Activated CD8-positive, alpha-beta memory T cell treated with anti-CD3 and anti-CD28 coated beads for 4 hours (primary cell): ENCODE data around the gene DGCR8.
A peak's percentile ranks its signal among the peaks of the same experiment; 100 is the strongest.

ENCODE experiments used
- DNase-seq, 2 donors: peaks; one replicate each; pipeline ENCODE4 v3.0.0-alpha.2; 2020; ENCODE audit warnings: low read depth in 2 of 2

DGCR8 gene

DNA sequence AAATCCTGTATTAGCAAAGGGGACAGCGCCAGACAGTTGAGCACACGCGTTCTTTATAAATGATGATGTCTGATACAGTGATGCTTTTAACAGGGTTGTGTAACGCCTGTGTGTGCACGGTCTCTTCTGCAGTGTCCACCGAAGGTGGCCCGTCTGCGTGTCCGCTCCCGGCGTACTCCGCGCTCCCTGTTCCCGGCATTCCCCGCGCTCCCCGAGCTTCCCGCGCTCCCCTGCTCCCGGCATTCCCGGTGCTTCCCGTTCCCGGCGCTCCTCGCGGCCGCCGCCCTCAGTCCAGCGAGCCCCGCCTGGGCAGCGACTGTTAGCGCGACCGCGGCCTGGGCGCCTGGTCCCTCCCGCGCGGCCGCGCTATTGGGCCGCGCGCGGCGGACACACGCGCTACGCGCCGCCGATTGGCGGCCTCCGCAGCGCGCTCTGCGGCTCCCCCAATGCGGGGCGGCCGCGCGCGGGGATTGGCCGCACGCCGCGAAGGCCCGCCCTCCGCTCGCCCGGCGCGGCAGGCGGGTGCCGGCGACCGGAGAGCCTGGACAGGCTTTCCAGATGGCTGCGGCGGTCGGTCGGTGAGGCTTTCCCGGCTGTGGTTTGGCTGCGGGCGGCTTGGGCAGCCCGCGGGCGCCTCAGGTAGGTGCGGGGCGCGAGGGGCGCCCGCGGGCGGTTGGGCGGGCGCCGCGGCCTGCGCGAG is at the start of gene DGCR8:
TSS of gene DGCR8 (plus strand) at position 497 of the 700 bp plus-strand sequence. CDS start 5,723 bp downstream, outside the sequence.
- peak; percentile 27 to 30 for DNase-seq

DNA sequence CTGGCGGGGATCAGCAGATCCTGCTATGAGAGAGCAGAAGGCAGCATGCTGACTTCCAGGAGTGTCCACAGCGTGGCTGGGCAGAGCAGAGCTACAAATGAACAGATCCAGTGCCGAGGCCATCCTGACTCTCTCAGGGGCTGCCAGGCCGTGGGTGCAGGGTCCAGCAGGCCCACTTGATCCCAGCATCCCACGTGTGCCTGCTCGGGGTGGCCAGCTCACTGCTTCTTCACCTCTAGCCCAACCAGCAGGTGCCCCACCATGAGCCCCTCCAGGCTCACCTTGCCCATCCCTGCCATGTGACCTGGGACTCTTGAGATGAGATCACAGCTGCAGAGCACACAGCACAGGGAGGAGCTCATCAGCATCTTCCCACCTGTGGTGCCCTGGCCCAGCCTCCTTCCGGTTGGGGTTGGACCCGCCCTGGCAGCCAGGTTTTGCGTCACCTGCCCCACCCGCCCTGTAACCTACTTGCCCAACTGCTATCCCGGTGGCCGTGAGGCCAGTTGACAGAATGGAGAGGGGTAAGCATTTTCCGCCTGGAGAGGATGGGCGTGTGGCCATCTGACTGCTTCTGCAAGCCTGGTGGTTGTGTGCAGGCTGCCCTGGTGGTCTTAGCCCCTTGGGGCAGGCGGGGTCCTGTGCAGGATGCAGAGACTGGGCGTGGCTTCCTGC is 48.2 kb upstream of the DGCR8 start:
- no peak for DNase-seq

DNA sequence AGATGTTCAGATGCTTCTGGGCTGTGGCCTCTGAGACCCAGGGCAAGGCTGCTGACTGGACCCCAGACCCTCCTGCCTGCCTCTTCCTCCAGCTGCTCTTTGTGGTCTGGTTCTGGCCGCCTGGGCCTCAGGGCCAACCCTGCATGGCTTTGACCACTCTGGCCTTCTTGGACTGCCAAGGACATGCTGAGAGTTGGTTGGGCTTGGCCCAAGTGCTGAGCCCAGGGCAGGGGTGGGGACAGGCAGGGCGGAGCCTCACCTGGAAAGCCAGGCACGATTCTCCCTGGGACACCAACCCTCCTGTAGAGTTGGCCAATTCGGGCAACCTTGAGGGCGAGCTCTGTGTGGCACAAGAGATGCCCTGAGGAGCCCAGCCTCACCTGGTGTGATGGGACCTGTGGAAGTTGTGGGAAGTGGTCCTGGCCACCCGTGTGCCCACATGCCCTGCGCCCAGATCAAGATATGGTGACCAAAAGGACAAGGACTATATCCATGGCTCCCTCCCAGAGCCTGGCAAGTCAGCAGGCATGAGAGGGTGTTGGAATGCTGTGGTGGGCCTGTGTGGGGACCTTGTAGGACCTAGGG is 47.5 kb upstream of the DGCR8 start:
- DNase-seq = no peak

DNA sequence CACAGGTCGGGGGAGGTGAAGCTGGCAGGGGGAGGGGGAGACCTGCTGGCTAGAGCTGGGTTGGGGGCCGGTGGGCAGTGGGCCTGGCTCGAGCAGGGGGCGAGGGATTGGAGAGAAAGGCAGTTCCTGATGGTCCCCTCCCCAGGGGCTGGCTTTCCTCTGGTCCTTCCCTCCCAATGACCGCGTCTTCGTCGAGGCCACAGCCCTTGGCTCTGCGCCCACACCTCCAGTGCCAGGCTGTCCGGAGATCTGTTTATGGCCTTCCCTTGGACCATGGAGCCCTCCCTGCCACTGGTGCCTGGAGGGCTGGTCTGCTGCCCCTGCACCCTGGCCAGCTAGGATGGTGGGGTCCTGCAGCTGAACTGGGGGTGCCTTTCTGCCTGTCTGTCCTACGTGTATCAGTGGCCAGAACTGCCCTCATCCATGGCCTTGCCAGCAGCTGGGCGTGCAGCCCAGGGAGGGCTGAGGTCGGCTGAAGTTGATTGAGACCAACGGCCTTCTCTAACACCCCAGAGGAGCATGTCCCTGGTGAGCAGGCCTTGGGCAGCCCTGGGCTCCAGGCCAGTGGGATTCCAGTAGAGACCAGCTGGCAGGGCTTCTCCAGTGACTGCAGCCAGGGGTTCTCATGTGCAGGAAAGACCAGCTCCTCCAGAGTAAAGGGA is 46.9 kb upstream of the DGCR8 start:
- no peak for DNase-seq

DNA sequence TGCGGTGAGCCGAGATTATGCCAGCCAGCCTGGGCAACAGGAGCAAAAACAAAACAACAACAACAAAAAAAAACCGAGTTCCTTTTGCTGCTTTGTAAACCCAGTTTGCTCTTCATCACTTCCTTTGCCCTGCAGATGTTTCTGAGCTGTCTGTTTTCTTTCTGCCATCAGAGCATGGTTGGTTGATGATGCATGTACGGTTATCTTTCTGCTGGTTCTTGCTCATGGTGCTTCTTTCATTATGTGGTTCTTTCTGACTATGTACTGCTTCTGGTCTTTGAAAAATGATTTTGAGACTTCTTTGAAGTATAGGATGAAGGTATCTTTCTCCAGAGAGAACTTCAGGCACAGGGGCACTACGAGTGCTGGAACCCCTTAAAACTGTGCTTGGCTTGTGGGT is 45.9 kb upstream of the DGCR8 start:
- DNase-seq = no peak

DNA sequence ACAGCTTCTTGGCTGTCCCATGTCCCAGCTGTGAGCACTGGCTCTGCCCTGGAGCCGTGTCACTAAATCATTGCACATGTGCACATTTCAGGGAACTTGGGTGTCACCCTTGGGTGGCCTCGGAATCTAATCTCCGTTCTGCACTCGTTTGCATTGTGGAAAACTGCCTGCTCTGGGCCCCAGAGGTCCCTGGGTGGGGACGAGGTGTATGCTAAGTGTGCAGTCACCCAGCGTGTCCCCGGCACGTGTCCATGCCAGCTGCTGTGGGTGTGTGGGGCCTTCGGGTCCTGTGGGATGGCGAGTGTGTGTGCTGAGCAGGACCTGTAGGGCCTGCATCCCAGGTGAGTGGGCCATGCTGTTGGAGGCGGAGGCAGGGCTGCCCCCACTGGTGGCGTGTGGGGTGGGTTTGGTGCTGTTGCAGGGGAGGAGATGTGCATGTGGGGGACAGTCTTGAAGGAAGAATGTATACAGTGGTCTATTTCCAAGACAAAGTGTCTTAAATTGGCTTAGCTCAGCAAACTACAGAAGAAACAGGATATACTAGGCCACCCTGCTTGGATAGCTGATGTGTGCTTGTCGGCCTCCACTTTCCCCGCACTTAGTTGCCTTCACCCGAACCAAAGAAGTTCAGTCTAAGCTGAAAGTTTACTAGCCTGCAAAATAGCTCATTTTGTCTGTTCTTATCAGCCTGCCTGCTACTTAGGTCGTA is 44.5 kb upstream of the DGCR8 start:
- DNase-seq = no peak

DNA sequence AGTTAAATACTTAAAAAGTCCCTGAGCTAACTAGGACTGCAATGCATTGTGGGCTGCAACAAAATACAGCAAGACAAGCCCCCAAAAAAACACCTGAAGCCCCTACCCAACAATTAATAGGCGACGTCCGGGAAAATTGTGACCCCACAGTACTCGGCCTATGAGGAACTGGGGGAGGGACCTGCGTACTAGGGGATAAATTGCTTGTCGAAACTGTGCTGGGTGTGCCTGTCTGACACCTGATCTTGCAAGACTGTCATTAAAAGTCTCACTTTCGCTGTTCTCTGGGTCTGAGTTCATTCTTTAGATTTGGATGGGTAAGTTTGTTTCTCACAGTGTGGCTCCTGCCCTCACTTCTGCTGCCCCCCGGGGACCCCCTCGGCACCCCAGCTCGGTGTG is 44.0 kb upstream of the DGCR8 start:
- no peak for DNase-seq

DNA sequence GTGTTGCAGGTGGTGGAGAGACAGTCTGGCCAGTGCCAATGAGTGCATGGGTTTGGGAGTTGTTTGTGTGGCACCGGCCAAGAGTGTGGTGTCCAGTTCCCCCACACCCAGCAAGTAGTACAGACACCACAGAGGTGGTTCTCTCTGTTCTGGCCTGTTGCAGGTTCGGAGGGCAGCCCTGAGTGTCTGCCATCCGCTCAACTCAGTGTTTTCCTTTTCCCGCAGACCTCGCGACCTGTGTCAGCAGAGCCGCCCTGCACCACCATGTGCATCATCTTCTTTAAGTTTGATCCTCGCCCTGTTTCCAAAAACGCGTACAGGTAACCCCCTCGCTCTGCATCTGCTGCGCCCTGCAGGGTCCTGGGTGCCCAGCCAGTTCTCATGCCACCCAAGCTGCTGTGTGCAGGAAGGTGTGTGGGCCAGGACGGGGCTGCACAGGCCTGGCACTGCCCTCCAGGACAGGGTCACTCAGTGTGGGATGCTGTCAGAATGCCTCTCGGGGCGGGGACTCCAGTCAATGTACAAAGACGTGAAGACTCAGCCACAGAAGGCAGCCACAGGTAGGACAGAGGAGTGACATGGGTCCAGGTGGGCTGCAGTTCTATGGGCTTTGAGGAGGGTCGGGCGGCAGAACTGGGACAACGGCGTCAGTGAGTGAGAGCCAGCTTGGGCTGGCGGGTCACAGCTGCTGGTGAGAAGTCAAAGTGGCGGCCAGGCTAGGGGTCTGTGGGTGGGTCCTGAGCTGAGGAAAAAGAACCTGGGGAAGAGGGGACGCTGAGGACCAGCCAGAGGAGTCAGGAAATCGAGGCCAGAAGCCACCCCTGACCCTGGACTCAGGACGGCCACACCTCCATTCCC is 43.3 kb upstream of the DGCR8 start:
- no peak for DNase-seq

DNA sequence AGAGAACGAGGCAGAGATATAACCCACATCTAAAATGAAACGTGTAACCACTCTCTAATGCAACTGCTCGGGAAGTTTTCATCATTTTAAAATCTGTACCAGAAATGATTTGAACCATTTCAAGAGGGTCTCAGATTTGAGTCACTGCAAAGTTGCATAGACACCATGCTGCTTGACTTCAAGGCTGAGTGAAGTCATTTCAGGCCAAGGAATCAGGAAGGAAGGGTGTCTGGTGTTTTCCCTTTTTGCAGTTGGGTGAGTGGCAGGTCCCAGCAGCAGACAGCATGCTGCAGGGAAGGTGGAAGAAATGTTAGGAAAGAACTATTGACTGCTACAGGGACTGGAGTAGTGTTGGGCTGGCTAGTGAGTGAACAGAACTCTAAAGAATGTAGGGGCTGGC is 42.6 kb upstream of the DGCR8 start:
- DNase-seq = no peak

DNA sequence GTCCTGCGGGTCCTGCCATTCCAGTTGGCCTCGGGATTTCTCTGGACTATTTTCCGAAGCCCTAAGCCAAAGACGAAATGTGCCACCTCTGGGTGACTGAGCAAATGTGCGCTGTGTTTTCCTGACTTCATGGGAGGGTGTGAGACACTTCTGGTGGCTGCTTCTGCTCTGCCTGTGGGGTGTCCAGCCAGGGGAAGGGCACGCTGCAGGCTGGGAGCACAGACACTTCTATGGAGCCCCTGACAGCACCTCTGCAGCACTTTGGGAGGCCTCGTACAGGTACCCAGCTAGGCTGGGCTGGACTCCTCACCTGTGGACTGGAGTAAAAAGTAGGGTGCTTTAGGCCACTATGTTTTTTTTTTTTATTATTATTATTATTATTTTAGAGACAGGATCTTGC is 41.5 kb upstream of the DGCR8 start:
- DNase-seq = no peak

DNA sequence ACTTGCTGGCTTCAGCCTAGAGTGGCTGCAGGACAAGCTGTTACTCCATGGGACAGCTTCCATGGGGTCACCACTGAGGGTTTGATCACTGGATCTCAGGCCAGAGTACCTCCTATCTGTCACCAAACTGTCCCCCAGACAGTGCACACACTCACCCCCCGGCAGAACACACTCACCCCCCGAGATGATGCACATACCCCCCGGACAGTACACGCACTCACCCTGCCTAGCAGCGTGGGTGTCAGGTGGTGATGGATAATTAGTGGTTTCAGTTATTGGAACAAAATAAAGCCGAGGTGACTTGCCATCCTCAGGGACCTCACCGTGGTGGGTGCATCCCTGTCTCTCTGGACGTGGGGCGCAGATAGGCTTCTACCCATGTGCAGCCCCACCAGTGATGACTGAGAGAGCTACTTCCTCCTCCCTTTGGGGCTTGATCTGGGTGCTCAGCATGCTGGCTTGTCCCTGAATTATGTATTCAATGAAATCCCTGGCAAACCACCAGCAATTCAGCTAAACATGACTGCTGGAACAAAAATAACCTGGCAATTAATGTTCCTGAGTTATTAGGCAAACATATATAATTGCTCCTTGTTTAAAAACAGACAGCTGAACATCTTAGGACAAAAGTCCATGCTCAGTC is 40.2 kb upstream of the DGCR8 start:
- DNase-seq = no peak

DNA sequence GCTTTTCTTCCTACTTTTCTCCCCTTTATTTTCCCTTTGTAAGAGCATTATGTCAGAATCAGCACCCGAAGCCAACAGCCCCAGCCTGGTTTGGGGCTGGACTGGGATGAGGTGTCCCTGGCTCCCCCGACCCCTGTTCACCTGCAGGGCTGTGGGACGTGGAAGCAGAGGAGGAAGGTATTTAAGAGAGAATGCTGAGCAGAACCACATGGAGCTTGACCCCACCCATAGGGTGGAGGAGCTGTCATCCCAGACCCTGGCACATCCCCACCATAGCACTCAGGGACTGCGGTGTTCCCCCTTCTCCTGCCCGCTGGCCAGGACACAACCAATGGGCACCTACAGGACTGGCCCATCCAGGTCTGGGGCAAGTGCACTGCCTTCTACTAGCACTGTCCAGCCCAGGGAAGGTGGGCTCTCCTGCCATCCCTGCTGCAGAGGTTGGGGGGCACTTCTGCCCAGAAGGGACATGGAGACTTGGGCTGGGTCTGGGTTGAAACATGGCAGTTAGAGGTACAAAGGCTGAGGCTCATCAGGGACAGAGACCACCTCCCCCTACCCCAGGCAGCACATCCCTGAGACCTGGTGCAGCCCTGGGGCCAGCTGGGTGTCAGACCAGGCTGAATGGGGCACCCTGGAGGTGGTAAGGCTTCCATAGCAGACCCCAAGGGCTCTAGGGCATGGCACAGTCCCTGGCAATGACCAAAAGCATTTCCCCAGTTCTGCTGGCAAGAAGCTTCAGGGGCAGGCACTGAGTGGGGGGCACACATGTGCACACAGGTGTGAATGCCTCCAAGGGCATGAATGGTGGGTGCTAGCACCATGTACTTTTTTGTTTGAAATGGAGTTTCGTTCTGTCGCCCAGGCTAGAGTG is 39.5 kb upstream of the DGCR8 start:
- no peak for DNase-seq

DNA sequence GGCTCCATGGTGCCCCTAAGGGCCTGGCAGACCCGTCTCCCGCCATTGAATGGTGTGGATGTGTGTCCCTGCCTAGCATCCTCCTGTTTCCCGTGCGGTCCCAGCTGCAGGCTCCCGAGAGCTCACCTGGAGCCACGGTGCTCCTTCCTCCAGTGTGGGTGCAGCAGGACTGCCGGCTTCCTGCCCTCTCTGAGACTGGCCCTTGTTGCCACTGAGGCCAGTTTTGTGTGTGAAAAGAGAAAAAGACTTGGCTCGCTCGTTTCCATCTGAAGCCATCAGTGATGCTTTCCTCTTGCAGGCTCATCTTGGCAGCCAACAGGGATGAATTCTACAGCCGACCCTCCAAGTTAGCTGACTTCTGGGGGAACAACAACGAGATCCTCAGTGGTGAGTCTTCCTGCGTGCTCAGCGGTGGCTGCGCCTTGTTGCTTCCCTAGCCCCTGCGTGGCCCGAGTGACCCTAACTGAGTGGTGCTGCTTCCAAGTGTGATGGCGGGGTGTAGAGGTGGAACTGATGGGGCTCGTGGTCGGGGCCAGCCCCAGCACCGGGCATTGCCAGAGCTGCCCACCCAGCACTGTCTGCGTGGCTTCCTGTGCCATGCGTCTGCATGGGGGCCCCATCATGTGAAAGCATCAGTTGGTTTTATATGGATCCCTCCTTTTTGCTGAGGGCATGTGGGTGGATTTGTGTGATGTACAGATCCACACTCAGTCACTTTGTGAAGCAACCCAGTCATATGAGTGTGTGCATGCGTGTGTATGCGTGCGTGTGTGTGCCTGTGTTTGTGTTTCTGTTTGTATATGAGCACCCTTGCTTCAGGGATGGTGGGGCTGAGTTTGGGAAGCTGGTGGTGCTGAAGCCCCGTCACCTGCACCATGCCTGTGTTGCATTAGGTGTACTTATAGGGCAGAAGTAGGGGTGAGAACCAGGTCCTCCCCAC is 36.7 kb upstream of the DGCR8 start:
- no peak for DNase-seq

DNA sequence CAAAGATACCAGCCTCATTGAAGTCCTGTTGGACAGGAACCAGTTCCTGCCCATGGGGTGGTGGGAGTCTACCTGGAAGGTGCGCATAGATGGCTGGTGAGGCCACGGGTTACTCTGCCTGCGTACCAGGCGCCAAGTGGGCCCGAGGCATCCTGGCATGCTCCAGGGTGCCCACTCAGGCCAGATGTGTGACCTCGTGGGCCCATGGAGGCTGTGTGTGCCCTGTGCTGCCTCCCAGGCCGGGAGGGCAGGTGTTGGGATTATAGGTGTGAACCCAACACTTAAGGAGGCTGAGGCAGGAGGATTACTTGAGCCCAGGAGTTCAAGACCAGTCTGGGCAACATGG is 36.1 kb upstream of the DGCR8 start:
- DNase-seq = no peak

DNA sequence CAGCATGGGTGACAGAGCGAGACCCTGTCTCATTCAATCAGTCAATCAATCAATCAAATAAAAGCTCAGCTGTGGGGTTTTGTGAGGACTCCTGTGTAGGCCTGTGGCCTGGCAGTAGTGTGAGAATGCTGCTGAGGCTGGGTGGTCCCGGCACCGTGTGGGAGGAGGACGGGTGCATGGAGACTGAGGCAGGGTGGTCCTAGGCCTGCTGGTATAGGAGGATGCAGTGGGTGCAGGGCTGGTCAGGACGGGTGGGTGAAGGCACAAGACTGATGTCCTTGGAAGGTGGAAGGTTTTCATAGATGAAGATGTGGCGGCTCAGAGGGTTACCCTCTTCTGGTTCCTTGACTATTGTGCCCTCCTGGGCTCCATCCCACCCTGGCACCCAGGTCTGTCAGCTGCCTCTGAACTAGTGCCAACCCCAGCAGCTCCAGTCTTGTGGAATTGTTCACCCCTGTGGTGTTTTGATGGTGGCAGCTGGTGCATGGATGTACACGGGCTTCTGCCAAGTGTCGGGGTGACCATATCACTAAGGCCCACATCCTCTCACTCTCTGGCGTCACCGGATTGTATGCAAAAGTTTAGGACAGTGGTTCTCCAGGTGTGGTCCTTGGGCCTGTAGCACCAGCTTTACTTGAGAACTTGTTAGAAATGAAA is 35.4 kb upstream of the DGCR8 start:
- DNase-seq = no peak

DNA sequence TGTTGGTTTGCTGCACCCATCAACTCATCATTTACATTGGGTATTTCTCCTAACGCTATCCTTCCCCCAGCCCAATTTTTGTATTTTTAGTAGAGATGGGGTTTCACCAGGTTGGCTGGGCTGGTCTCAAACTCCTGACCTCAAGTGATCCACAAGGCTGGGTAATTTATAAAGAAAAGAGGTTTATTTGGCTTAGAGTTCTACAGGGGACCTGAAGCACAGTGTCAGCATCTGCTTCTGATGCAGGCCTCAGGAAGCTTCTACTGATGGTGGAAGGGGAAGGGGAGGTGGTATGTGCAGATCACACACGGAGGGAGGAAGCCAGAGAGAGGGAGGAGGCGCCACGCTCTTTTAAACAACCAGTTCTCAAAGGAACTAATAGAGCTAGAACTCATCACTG is 33.3 kb upstream of the DGCR8 start:
- DNase-seq = no peak

DNA sequence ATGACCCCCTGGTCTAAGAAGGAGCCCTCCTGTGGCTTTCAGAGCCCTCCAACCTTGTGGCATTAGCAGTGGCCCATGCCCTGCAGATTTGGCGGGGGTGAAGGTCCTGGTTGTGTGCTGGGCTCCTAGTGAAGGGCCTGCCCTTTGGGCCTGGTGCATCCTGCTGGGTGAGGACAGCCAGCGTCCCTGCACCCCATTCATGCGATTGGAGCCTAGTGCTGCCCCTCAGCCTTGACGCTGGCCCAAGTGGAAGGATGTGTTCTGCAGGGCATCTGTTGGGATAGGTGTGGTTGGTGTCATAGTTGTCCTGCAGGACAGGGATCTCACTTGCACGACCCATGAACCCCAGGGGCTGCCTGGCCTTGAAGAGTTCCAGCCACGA is 28.1 kb upstream of the DGCR8 start:
- DNase-seq = no peak
